B cell (primary cell): Measurements from ENCODE around the gene YRDC.

Source experiments
- CTCF ChIP-seq: fragments of 200-600 bp; IDR thresholded peaks from one replicate; pipeline ENCODE4 v1.8.0; 2022; ENCODE audit warnings: antibody characterized with exemption, mild to moderate bottlenecking
- EZH2 ChIP-seq: IDR thresholded peaks from 2 replicates; pipeline ENCODE4 v1.6.1; 2012; ENCODE audit warnings: borderline replicate concordance, low read depth, mild to moderate bottlenecking, moderate library complexity, low read length; ENCODE audit not compliant: insufficient read depth, poor library complexity, severe bottlenecking

- no peak for TF ChIP-seq CTCF
- no peak for TF ChIP-seq EZH2
Measured at GRCh38 chr1:37794372-37795339, 13.4 kb downstream of the YRDC start.
